Erythroblast (primary cell): Measurements from ENCODE around the gene ATG12.

ENCODE experiments used
- GATA1 ChIP-seq: IDR thresholded peaks from 2 replicates; pipeline ENCODE4 v1.6.1; 2011; ENCODE audit warnings: low read depth, mild to moderate bottlenecking, control low read depth, low read length, moderate library complexity
- POLR2A ChIP-seq: IDR thresholded peaks from 2 replicates; pipeline ENCODE4 v1.6.1; 2011; ENCODE audit warnings: mild to moderate bottlenecking, low read length

- TF ChIP-seq POLR2A (no peak), GATA1 (no peak)
These were observed 32.0 kb upstream of the ATG12 start for GRCh38 chr5:115873392-115873791.
